ENCODE measurements around the gene COG2. TPM values are rescaled to one million over a fixed set of nuclear protein-coding genes. Genes with fewer than 3 reads are reported as not detected.

COG2 gene
- total and polyA plus RNA-seq, 12 donors: 12.0 to 80.1 (median 50.6) TPM

DNA sequence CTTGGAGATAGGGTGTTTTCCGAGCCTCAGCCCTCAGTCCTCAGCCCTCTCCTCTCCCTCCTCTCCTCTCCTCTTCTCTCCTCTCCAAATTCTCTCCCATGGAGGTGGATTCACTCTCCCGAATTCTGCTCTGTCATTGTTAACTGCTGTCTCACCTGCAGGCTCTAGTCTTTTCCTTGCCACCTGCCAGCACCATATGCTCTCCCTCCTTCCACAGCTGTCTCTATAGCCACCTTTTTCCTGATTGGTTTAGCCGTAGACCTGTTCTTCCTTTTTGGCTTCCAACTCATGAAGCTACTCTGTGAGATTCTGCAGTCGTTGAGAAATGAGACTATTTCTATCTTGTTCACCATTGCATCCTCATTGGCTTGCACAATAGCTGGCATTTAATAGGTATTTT is 19.7 kb downstream of the COG2 start:
- no peak for TF ChIP-seq POLR2A (IDR thresholded peaks at IDR 0.05)
- TF ChIP-seq, protein P1, sequence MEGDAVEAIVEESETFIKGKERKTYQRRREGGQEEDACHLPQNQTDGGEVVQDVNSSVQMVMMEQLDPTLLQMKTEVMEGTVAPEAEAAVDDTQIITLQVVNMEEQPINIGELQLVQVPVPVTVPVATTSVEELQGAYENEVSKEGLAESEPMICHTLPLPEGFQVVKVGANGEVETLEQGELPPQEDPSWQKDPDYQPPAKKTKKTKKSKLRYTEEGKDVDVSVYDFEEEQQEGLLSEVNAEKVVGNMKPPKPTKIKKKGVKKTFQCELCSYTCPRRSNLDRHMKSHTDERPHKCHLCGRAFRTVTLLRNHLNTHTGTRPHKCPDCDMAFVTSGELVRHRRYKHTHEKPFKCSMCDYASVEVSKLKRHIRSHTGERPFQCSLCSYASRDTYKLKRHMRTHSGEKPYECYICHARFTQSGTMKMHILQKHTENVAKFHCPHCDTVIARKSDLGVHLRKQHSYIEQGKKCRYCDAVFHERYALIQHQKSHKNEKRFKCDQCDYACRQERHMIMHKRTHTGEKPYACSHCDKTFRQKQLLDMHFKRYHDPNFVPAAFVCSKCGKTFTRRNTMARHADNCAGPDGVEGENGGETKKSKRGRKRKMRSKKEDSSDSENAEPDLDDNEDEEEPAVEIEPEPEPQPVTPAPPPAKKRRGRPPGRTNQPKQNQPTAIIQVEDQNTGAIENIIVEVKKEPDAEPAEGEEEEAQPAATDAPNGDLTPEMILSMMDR (IDR thresholded peaks at IDR 0.05): no peak
- H3K4me1 ChIP-seq (replicated peaks in 1 of 2): no peaks in the 10 kb centered on the region
- 80 to 87% (median 84%) methylated on average over 4 of the region's 4 CpGs for WGBS, 4 donors
- no peak overlapping the region for H3K4me3 ChIP-seq
- DNase-seq: no peak
- peaks cover 0 to 38% of the 10 kb centered on the region in 2 donors for H3K36me3 ChIP-seq (replicated peaks in 1 of 2)
- no peak overlapping the region for H3K27ac ChIP-seq
- H3K27me3 ChIP-seq: no peaks in the 10 kb centered on the region
- intact Hi-C loops (cut with DNase I): no loop called here
- H3K9me3 ChIP-seq (replicated peaks in 1 of 3): no peaks in the 10 kb centered on the region

DNA sequence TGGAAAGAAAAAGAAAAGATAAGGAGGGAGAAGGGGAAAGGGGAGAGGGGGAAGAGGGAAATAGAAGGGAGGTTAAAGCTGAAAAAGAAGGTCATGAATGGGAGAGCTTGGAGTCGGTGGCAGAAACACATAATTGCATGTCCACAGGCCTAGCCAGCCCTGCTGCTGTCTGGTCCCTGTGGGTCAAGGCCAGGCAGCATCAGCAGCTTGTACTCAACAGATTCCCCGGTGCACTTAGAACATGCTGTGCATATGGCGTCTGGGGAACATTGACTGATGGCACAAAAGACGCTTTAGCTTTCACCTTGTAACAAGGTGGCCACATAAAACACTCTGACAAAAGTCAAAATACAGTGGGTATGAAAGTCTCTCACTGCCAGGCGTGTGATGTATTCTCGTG is 25.9 kb downstream of the COG2 start:
- H3K4me1 ChIP-seq (replicated peaks in 1 of 2): no peaks in the 10 kb centered on the region
- H3K4me3 ChIP-seq: no peak overlapping the region
- 57 to 67% (median 62%) methylated on average over 6 of the region's 6 CpGs for WGBS, 4 donors
- no peaks in the 10 kb centered on the region for H3K9me3 ChIP-seq (replicated peaks in 1 of 3)
- no peak overlapping the region for H3K27ac ChIP-seq
- peaks cover 0 to 65% of the 10 kb centered on the region in 2 donors for H3K36me3 ChIP-seq (replicated peaks in 1 of 2)
- TF ChIP-seq, protein P1 (IDR thresholded peaks at IDR 0.05): no peak
- no peak for TF ChIP-seq POLR2A (IDR thresholded peaks at IDR 0.05)
- peak in 6 of 7 donors; percentile 43 to 79 (median 70) for DNase-seq
- intact Hi-C loops (cut with DNase I): no loop called here
- H3K27me3 ChIP-seq: no peaks in the 10 kb centered on the region

DNA sequence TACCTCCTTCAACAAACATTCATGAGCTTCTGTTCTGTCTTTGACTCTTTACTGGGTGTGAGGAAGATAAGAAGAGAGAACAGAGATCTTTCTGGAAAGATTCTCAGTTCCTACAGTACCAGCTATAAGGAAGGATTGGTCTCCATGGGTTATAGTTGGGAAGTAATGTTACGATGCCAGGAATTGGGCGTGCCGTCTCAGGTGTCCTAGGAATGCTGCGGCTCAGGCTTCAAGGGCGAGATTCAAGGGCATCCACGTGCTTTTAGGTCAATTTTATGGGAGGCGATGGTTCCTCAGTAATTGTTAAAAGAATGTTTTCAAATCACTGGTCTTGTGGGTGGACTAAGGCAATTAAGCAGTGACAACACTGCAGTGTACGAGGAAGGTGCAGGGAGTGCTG is 27.3 kb downstream of the COG2 start:
- no peaks in the 10 kb centered on the region for H3K4me1 ChIP-seq (replicated peaks in 1 of 2)
- no peaks in the 10 kb centered on the region for H3K27me3 ChIP-seq
- no peaks in the 10 kb centered on the region for H3K9me3 ChIP-seq (replicated peaks in 1 of 3)
- no peak overlapping the region for H3K27ac ChIP-seq
- TF ChIP-seq, protein P1 (IDR thresholded peaks at IDR 0.05): no peak
- no peak for TF ChIP-seq POLR2A (IDR thresholded peaks at IDR 0.05)
- peaks cover 0 to 71% of the 10 kb centered on the region in 2 donors for H3K36me3 ChIP-seq (replicated peaks in 1 of 2)
- no peak overlapping the region for H3K4me3 ChIP-seq
- intact Hi-C loops (cut with DNase I): no loop called here
- DNase-seq: no peak
- 86 to 94% (median 92%) methylated on average over 8 of the region's 8 CpGs for WGBS, 4 donors

DNA sequence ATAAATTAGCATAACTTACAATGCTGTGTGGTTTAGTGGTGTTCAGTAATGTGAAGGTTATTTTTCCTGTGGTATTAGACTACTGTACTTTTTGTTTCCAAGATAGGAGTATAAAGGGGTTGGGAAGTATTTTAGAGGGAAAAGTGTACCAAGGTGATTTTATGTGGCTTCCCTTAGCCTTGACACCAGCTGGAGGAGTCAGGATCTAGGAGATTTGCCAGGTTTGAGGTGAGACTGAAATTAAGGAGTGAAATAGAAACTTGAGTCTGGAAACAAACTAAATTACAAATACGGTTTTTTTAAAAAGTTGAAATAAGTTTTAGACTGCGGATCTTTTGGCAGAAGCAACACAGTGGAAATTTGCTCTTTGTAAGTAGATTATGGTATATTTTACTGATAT is 32.3 kb downstream of the COG2 start:
- Histone ChIP-seq H3K4me3 (no peak overlapping the region), H3K27me3 (no peaks in the 10 kb centered on the region), H3K9me3 (replicated peaks in 1 of 3) (peaks cover 0 to 3% (median 0%) of the 10 kb centered on the region in 3 donors), H3K4me1 (replicated peaks in 1 of 2) (no peaks in the 10 kb centered on the region), H3K36me3 (replicated peaks in 1 of 2) (peaks cover 0 to 70% of the 10 kb centered on the region in 2 donors), H3K27ac (no peak overlapping the region)
- DNase-seq: no peak
- WGBS, 4 donors: 94 to 98% (median 95%) methylated on average over 2 of the region's 2 CpGs
- TF ChIP-seq POLR2A (IDR thresholded peaks at IDR 0.05): no peak
- TF ChIP-seq, protein P1 (IDR thresholded peaks at IDR 0.05): no peak
- intact Hi-C loops (cut with DNase I): no loop called here
